Loucy (cell line): ENCODE measurements around the gene LGALS7B.

Experiments
- H2AFZ ChIP-seq: fragments of 200-600 bp; sonication (generic); 2 replicates; pipeline ENCODE4 v1.6.0; 2016; ENCODE audit warnings: antibody characterized with exemption, mild to moderate bottlenecking, low read length, moderate library complexity
- H3F3A ChIP-seq: fragments of 200-600 bp; 2 replicates; pipeline ENCODE4 v1.6.0; 2016; ENCODE audit warnings: antibody characterized with exemption, low read depth, mild to moderate bottlenecking
- H3K27me3 ChIP-seq: fragments of 200-600 bp; sonication (generic); 2 replicates; pipeline ENCODE4 v1.6.1; 2014; ENCODE audit warnings: low read length, mild to moderate bottlenecking; ENCODE audit not compliant: insufficient read depth, poor library complexity, severe bottlenecking
- H3K36me3 ChIP-seq: fragments of 200-600 bp; sonication (generic); 2 replicates; pipeline ENCODE4 v1.6.1; 2016; ENCODE audit warnings: low read length; ENCODE audit not compliant: insufficient read depth
- H3K4me1 ChIP-seq: fragments of 200-600 bp; sonication (generic); 2 replicates; pipeline ENCODE4 v1.5.1; 2014; ENCODE audit warnings: low read length, mild to moderate bottlenecking; ENCODE audit not compliant: insufficient read depth, poor library complexity, severe bottlenecking
- H3K4me2 ChIP-seq: fragments of 200-600 bp; sonication (generic); 2 replicates; pipeline ENCODE4 v1.6.0; 2014; ENCODE audit warnings: antibody characterized with exemption, low read length, low read depth, mild to moderate bottlenecking; ENCODE audit not compliant: poor library complexity, severe bottlenecking
- H3K4me3 ChIP-seq: fragments of 200-600 bp; sonication (generic); 2 replicates; pipeline ENCODE4 v1.5.1; 2014; ENCODE audit warnings: low read length, mild to moderate bottlenecking, mixed read lengths; ENCODE audit not compliant: poor library complexity, severe bottlenecking
- H3K79me2 ChIP-seq: fragments of 200-600 bp; sonication (generic); 2 replicates; pipeline ENCODE4 v1.6.1; 2014; ENCODE audit warnings: low read length; ENCODE audit not compliant: insufficient read depth
- H3K9ac ChIP-seq: fragments of 200-600 bp; sonication (generic); 2 replicates; pipeline ENCODE4 v1.6.0; 2014; ENCODE audit warnings: mild to moderate bottlenecking, low read depth, low read length, moderate library complexity; ENCODE audit not compliant: poor library complexity, severe bottlenecking
- H3K9me2 ChIP-seq: fragments of 200-600 bp; sonication (generic); replicated peaks from 2 replicates; pipeline ENCODE4 v1.6.1; 2016; ENCODE audit warnings: low read depth, low read length, mixed read lengths
- H3K9me3 ChIP-seq: fragments of 200-600 bp; sonication (generic); 2 replicates; pipeline ENCODE4 v1.6.1; 2014; ENCODE audit warnings: mild to moderate bottlenecking, antibody characterized with exemption, low read length, low read depth; ENCODE audit not compliant: insufficient read depth
- H4K20me1 ChIP-seq: fragments of 200-600 bp; sonication (generic); 2 replicates; pipeline ENCODE4 v1.6.0; 2014; ENCODE audit warnings: antibody characterized with exemption, low read length, mild to moderate bottlenecking; ENCODE audit not compliant: insufficient read depth, poor library complexity, severe bottlenecking
- CTCF ChIP-seq: fragments of 200-600 bp; sonication (generic); conservative IDR thresholded peaks from 2 replicates; pipeline ENCODE4 v1.5.1; 2014; ENCODE audit warnings: mild to moderate bottlenecking, antibody characterized with exemption, low read length
- EZH2phosphoT487 ChIP-seq: fragments of 200-600 bp; IDR thresholded peaks from 2 replicates; pipeline ENCODE4 v1.6.1; 2018; ENCODE audit warnings: antibody characterized with exemption, mild to moderate bottlenecking, moderate library complexity, borderline replicate concordance

LGALS7B gene

GRCh38 chr19:38830039-38830733 is 41.2 kb downstream of the LGALS7B start:
- H3K4me3 ChIP-seq = peak overlapping the region; percentile 80

GRCh38 chr19:38831142-38831605 is 42.2 kb downstream of the LGALS7B start:
- Histone ChIP-seq H3K9me3 (no peaks in the 10 kb centered on the region), H4K20me1 (no peaks in the 10 kb centered on the region), H2AFZ (peak overlapping the region; percentile 91), H3K79me2 (peaks cover 19% of the 10 kb centered on the region), H3K27me3 (no peaks in the 10 kb centered on the region), H3K4me2 (peak overlapping the region; percentile 95), H3K9ac (peak overlapping the region; percentile 92), H3F3A (peaks cover 13% of the 10 kb centered on the region), H3K36me3 (peaks cover 9% of the 10 kb centered on the region; the same call in 1 of the 2 replicates), H3K4me3 (peak overlapping the region; percentile 80), H3K4me1 (peaks cover 12% of the 10 kb centered on the region), H3K9me2 (no peaks in the 10 kb centered on the region)
- TF ChIP-seq EZH2phosphoT487 = no peak
- TF ChIP-seq CTCF = no peak

More at GRCh38 chr19:38830039-38830733, 41.2 kb downstream of the LGALS7B start:
- H3F3A ChIP-seq = peaks cover 4% of the 10 kb centered on the region
- H3K36me3 ChIP-seq = no peaks in the 10 kb centered on the region
- no peaks in the 10 kb centered on the region for H4K20me1 ChIP-seq
- no peaks in the 10 kb centered on the region for H3K9me3 ChIP-seq
- H3K4me2 ChIP-seq = peak overlapping the region; percentile 95
- TF ChIP-seq EZH2phosphoT487 (no peak), CTCF (no peak)
- H3K27me3 ChIP-seq = no peaks in the 10 kb centered on the region
- no peak overlapping the region for H2AFZ ChIP-seq
- H3K79me2 ChIP-seq = peaks cover 19% of the 10 kb centered on the region
- H3K9ac ChIP-seq = peak overlapping the region; percentile 92
- peaks cover 12% of the 10 kb centered on the region for H3K4me1 ChIP-seq
- H3K9me2 ChIP-seq = no peaks in the 10 kb centered on the region

- peaks cover 12% of the 10 kb centered on the region for H3K4me1 ChIP-seq
- H3K9me2 ChIP-seq = no peaks in the 10 kb centered on the region
- peaks cover 19% of the 10 kb centered on the region for H3K79me2 ChIP-seq
- H3K4me3 ChIP-seq = no peak overlapping the region
- H4K20me1 ChIP-seq = peaks cover 6% of the 10 kb centered on the region
- H3K9ac ChIP-seq = no peak overlapping the region
- peaks cover 19% of the 10 kb centered on the region for H3F3A ChIP-seq
- no peaks in the 10 kb centered on the region for H3K27me3 ChIP-seq
- no peak for TF ChIP-seq EZH2phosphoT487
- no peak for TF ChIP-seq CTCF
- no peak overlapping the region for H2AFZ ChIP-seq
- no peak overlapping the region for H3K4me2 ChIP-seq
- no peaks in the 10 kb centered on the region for H3K9me3 ChIP-seq
- H3K36me3 ChIP-seq = peaks cover 27% of the 10 kb centered on the region; the same call in 1 of the 2 replicates
Observed at GRCh38 chr19:38833092-38833425, 44.1 kb downstream of the LGALS7B start.
